MCF 10A (cell line): ENCODE results near the gene ZNF536. TPM values are rescaled to one million over a fixed set of nuclear protein-coding genes. Genes with fewer than 3 reads are reported as not detected.

Experiments
- BruUV-seq: library from RNA; stranded (reverse); fragments of 400-500 nt; replicated peaks from 2 replicates; lab custom pipeline; 2021; lab: Mats Ljungman, UMichigan
- CTCF ChIA-PET: fragments of 300-600 bp; sonication (Branson Sonifier 250); formaldehyde crosslinking; extraction: SDS; loops from one replicate; lab custom pipeline; 2021; ENCODE audit warnings: antibody characterized with exemption, inconsistent platforms; lab: Yijun Ruan, JAX
- POLR2A ChIA-PET: fragments of 300-600, 350-650 bp; sonication (Branson Sonifier 250); formaldehyde crosslinking; extraction: SDS; loops from one replicate; lab custom pipeline; 2020; ENCODE audit warnings: antibody characterized with exemption, inconsistent platforms; lab: Yijun Ruan, JAX
- DNase-seq: peaks from one replicate; pipeline ENCODE4 v3.0.0-alpha.2; 2018; ENCODE audit not compliant: unreplicated experiment
- H3K27ac Mint-ChIP-seq: one replicate; pipeline ENCODE4 v1.8.0; 2022; ENCODE audit warnings: mild to moderate bottlenecking, low read depth, mixed read lengths; ENCODE audit not compliant: unreplicated experiment
- H3K27me3 Mint-ChIP-seq: one replicate; pipeline ENCODE4 v1.8.0; 2022; ENCODE audit warnings: mixed read lengths; ENCODE audit not compliant: insufficient read depth, unreplicated experiment
- H3K36me3 Mint-ChIP-seq: one replicate; pipeline ENCODE4 v1.8.0; 2022; ENCODE audit warnings: mild to moderate bottlenecking, moderate library complexity, mixed read lengths; ENCODE audit not compliant: insufficient read depth, unreplicated experiment
- H3K4me1 Mint-ChIP-seq: one replicate; pipeline ENCODE4 v1.8.0; 2022; ENCODE audit warnings: mixed read lengths; ENCODE audit not compliant: insufficient read depth, unreplicated experiment
- H3K4me3 Mint-ChIP-seq: one replicate; pipeline ENCODE4 v1.8.0; 2022; ENCODE audit warnings: mild to moderate bottlenecking, moderate library complexity, mixed read lengths; ENCODE audit not compliant: unreplicated experiment
- H3K9me3 Mint-ChIP-seq: one replicate; pipeline ENCODE4 v1.8.0; 2022; ENCODE audit warnings: mixed read lengths; ENCODE audit not compliant: unreplicated experiment
- CTCF ChIP-seq: fragments of 200-600 bp; IDR thresholded peaks from one replicate; pipeline ENCODE4 v1.8.0; 2022; ENCODE audit warnings: antibody characterized with exemption, mild to moderate bottlenecking; ENCODE audit not compliant: unreplicated experiment
- intact Hi-C: fragments of 100-400 bp; cut with micrococcal nuclease; formaldehyde crosslinking; loops from 2 replicates; pipeline ENCODE4 v1.14.1; 2022
- total RNA-seq: library from RNA; stranded (reverse); gene quantifications from 2 replicates; pipeline ENCODE4 v1.2.3, GENCODE V29; 2022

ZNF536 gene
- total RNA-seq, 1 experiment from 2014 or later = not detected

GRCh38 chr19:30423481-30423880 is 51.3 kb downstream of the ZNF536 start:
- POLR2A ChIA-PET = no interaction called here
- no peaks in the 10 kb centered on the region for H3K4me1 Mint-ChIP-seq
- intact Hi-C loops = no loop called here
- no peaks in the 10 kb centered on the region for H3K27me3 Mint-ChIP-seq
- DNase-seq = no peak
- no TSS peak for BruUV-seq
- no peak overlapping the region for H3K27ac Mint-ChIP-seq
- CTCF ChIA-PET = no interaction called here
- H3K4me3 Mint-ChIP-seq = no peak overlapping the region
- no peaks in the 10 kb centered on the region for H3K36me3 Mint-ChIP-seq
- no peak for TF ChIP-seq CTCF
- peaks cover 41% of the 10 kb centered on the region for H3K9me3 Mint-ChIP-seq

GRCh38 chr19:30425885-30426838 is 54.0 kb downstream of the ZNF536 start:
- peaks cover 53% of the 10 kb centered on the region for H3K9me3 Mint-ChIP-seq
- ChIA-PET POLR2A (interaction anchor here (0.6 kb wide), 1 partner anchor 1722 kb away, joined by 3 read pairs; no protein-coding TSS in a partner anchor), CTCF (interaction anchor here (0.6 to 0.7 kb wide), 2 partner anchors 244 to 499 kb away, joined by 3 to 5 read pairs; no protein-coding TSS in a partner anchor)
- no peaks in the 10 kb centered on the region for H3K27me3 Mint-ChIP-seq
- no peak overlapping the region for H3K27ac Mint-ChIP-seq
- DNase-seq = no peak
- H3K4me3 Mint-ChIP-seq = no peak overlapping the region
- no peak for TF ChIP-seq CTCF
- intact Hi-C loops = no loop called here
- BruUV-seq = no TSS peak
- no peaks in the 10 kb centered on the region for H3K36me3 Mint-ChIP-seq
- no peaks in the 10 kb centered on the region for H3K4me1 Mint-ChIP-seq

GRCh38 chr19:30426864-30427263 is 54.7 kb downstream of the ZNF536 start:
- ChIA-PET CTCF (no interaction called here), POLR2A (no interaction called here)
- H3K36me3 Mint-ChIP-seq = no peaks in the 10 kb centered on the region
- H3K27ac Mint-ChIP-seq = no peak overlapping the region
- no peaks in the 10 kb centered on the region for H3K27me3 Mint-ChIP-seq
- intact Hi-C loops = no loop called here
- TF ChIP-seq CTCF = no peak
- BruUV-seq = no TSS peak
- peaks cover 53% of the 10 kb centered on the region for H3K9me3 Mint-ChIP-seq
- H3K4me1 Mint-ChIP-seq = no peaks in the 10 kb centered on the region
- no peak for DNase-seq
- H3K4me3 Mint-ChIP-seq = no peak overlapping the region

- Mint-ChIP-seq H3K9me3 (peaks cover 52% of the 10 kb centered on the region), H3K27ac (no peak overlapping the region), H3K4me3 (no peak overlapping the region), H3K27me3 (no peaks in the 10 kb centered on the region), H3K36me3 (no peaks in the 10 kb centered on the region), H3K4me1 (no peaks in the 10 kb centered on the region)
- DNase-seq = no peak
- TF ChIP-seq CTCF = no peak
- BruUV-seq = no TSS peak
- ChIA-PET CTCF (no interaction called here), POLR2A (interaction anchor here (0.5 kb wide), 1 partner anchor 1158 kb away, joined by 3 read pairs; no protein-coding TSS in a partner anchor)
- intact Hi-C loops = no loop called here
These were observed 56.0 kb downstream of the ZNF536 start for GRCh38 chr19:30428092-30428680.
